NK-92 treated with Interleukin-12 subunit alpha and Interleukin-12 subunit beta, amount 100 ng/mL, for 24 hours (cell line): ENCODE results near the gene WDR38.

Source experiments
- DNase-seq: peaks from one replicate; lab custom pipeline; 2025; lab: John Stamatoyannopoulos, UW

WDR38 gene

GRCh38 chr9:124882231-124882630 lies 29.0 kb downstream of the WDR38 start:
- no peak for DNase-seq

- DNase-seq, result no peak
Observed at GRCh38 chr9:124884376-124884775, 31.1 kb downstream of the WDR38 start.

- no peak for DNase-seq
Observed at GRCh38 chr9:124885551-124885950, 32.3 kb downstream of the WDR38 start.

GRCh38 chr9:124886461-124886860 lies 33.2 kb downstream of the WDR38 start:
- DNase-seq, result no peak

GRCh38 chr9:124886866-124887492 lies 33.7 kb downstream of the WDR38 start:
- DNase-seq, result no peak

- DNase-seq, result no peak
Observed at GRCh38 chr9:124887832-124888231, 34.6 kb downstream of the WDR38 start.

GRCh38 chr9:124889006-124889405 lies 35.7 kb downstream of the WDR38 start:
- no peak for DNase-seq

- no peak for DNase-seq
Observed at GRCh38 chr9:124890179-124890578, 36.9 kb downstream of the WDR38 start.

GRCh38 chr9:124894035-124894740 lies 40.9 kb downstream of the WDR38 start:
- DNase-seq, result no peak

- DNase-seq, result no peak
Observed at GRCh38 chr9:124894741-124895170, 41.5 kb downstream of the WDR38 start.

GRCh38 chr9:124897570-124898460 lies 44.6 kb downstream of the WDR38 start:
- DNase-seq, result no peak

- DNase-seq, result no peak
Observed at GRCh38 chr9:124899845-124900244, 46.6 kb downstream of the WDR38 start.

GRCh38 chr9:124906966-124907365 lies 53.7 kb downstream of the WDR38 start:
- no peak for DNase-seq
